Loucy (cell line): ENCODE results near the gene OR4F15.

Experiments used
- H2AFZ ChIP-seq: fragments of 200-600 bp; sonication (generic); 2 replicates; pipeline ENCODE4 v1.6.0; 2016; ENCODE audit warnings: antibody characterized with exemption, mild to moderate bottlenecking, low read length, moderate library complexity
- H3F3A ChIP-seq: fragments of 200-600 bp; 2 replicates; pipeline ENCODE4 v1.6.0; 2016; ENCODE audit warnings: antibody characterized with exemption, low read depth, mild to moderate bottlenecking
- H3K27me3 ChIP-seq: fragments of 200-600 bp; sonication (generic); 2 replicates; pipeline ENCODE4 v1.6.1; 2014; ENCODE audit warnings: low read length, mild to moderate bottlenecking; ENCODE audit not compliant: insufficient read depth, poor library complexity, severe bottlenecking
- H3K36me3 ChIP-seq: fragments of 200-600 bp; sonication (generic); 2 replicates; pipeline ENCODE4 v1.6.1; 2016; ENCODE audit warnings: low read length; ENCODE audit not compliant: insufficient read depth
- H3K4me1 ChIP-seq: fragments of 200-600 bp; sonication (generic); 2 replicates; pipeline ENCODE4 v1.5.1; 2014; ENCODE audit warnings: low read length, mild to moderate bottlenecking; ENCODE audit not compliant: insufficient read depth, poor library complexity, severe bottlenecking
- H3K4me2 ChIP-seq: fragments of 200-600 bp; sonication (generic); 2 replicates; pipeline ENCODE4 v1.6.0; 2014; ENCODE audit warnings: antibody characterized with exemption, low read length, low read depth, mild to moderate bottlenecking; ENCODE audit not compliant: poor library complexity, severe bottlenecking
- H3K4me3 ChIP-seq: fragments of 200-600 bp; sonication (generic); 2 replicates; pipeline ENCODE4 v1.5.1; 2014; ENCODE audit warnings: low read length, mild to moderate bottlenecking, mixed read lengths; ENCODE audit not compliant: poor library complexity, severe bottlenecking
- H3K79me2 ChIP-seq: fragments of 200-600 bp; sonication (generic); 2 replicates; pipeline ENCODE4 v1.6.1; 2014; ENCODE audit warnings: low read length; ENCODE audit not compliant: insufficient read depth
- H3K9ac ChIP-seq: fragments of 200-600 bp; sonication (generic); 2 replicates; pipeline ENCODE4 v1.6.0; 2014; ENCODE audit warnings: mild to moderate bottlenecking, low read depth, low read length, moderate library complexity; ENCODE audit not compliant: poor library complexity, severe bottlenecking
- H3K9me2 ChIP-seq: fragments of 200-600 bp; sonication (generic); replicated peaks from 2 replicates; pipeline ENCODE4 v1.6.1; 2016; ENCODE audit warnings: low read depth, low read length, mixed read lengths
- H3K9me3 ChIP-seq: fragments of 200-600 bp; sonication (generic); 2 replicates; pipeline ENCODE4 v1.6.1; 2014; ENCODE audit warnings: mild to moderate bottlenecking, antibody characterized with exemption, low read length, low read depth; ENCODE audit not compliant: insufficient read depth
- H4K20me1 ChIP-seq: fragments of 200-600 bp; sonication (generic); 2 replicates; pipeline ENCODE4 v1.6.0; 2014; ENCODE audit warnings: antibody characterized with exemption, low read length, mild to moderate bottlenecking; ENCODE audit not compliant: insufficient read depth, poor library complexity, severe bottlenecking
- CTCF ChIP-seq: fragments of 200-600 bp; sonication (generic); conservative IDR thresholded peaks from 2 replicates; pipeline ENCODE4 v1.5.1; 2014; ENCODE audit warnings: mild to moderate bottlenecking, antibody characterized with exemption, low read length
- EZH2phosphoT487 ChIP-seq: fragments of 200-600 bp; IDR thresholded peaks from 2 replicates; pipeline ENCODE4 v1.6.1; 2018; ENCODE audit warnings: antibody characterized with exemption, mild to moderate bottlenecking, moderate library complexity, borderline replicate concordance

The OR4F15 gene

GRCh38 chr15:101813803-101814534 lies 2.0 kb downstream of the OR4F15 start:
- H3K79me2 ChIP-seq = no peaks in the 10 kb centered on the region
- H2AFZ ChIP-seq = no peak overlapping the region
- H3K27me3 ChIP-seq = no peaks in the 10 kb centered on the region
- no peak overlapping the region for H3K4me3 ChIP-seq
- H3K9ac ChIP-seq = no peak overlapping the region
- no peaks in the 10 kb centered on the region for H3K9me2 ChIP-seq
- H3F3A ChIP-seq = no peaks in the 10 kb centered on the region
- no peaks in the 10 kb centered on the region for H3K9me3 ChIP-seq
- H3K4me1 ChIP-seq = no peaks in the 10 kb centered on the region
- H3K4me2 ChIP-seq = no peak overlapping the region
- no peaks in the 10 kb centered on the region for H3K36me3 ChIP-seq
- H4K20me1 ChIP-seq = no peaks in the 10 kb centered on the region
- TF ChIP-seq CTCF (no peak), EZH2phosphoT487 (no peak)

- H3K27me3 ChIP-seq = no peaks in the 10 kb centered on the region
- H2AFZ ChIP-seq = no peak overlapping the region
- H3K36me3 ChIP-seq = no peaks in the 10 kb centered on the region
- H3K9ac ChIP-seq = no peak overlapping the region
- H3K4me3 ChIP-seq = no peak overlapping the region
- H3K9me3 ChIP-seq = no peaks in the 10 kb centered on the region; the same call in 1 of the 2 replicates
- no peaks in the 10 kb centered on the region for H3K79me2 ChIP-seq
- H4K20me1 ChIP-seq = no peaks in the 10 kb centered on the region
- H3K4me1 ChIP-seq = peaks cover 4% of the 10 kb centered on the region
- H3K4me2 ChIP-seq = no peak overlapping the region
- H3F3A ChIP-seq = no peaks in the 10 kb centered on the region
- no peak for TF ChIP-seq EZH2phosphoT487
- TF ChIP-seq CTCF = no peak
- H3K9me2 ChIP-seq = no peaks in the 10 kb centered on the region
These were observed 8.8 kb downstream of the OR4F15 start for GRCh38 chr15:101820781-101821180.

GRCh38 chr15:101827257-101827656 lies 15.3 kb downstream of the OR4F15 start:
- Histone ChIP-seq H3K9ac (no peak overlapping the region), H3K79me2 (no peaks in the 10 kb centered on the region), H3K36me3 (no peaks in the 10 kb centered on the region), H3K4me2 (no peak overlapping the region), H3K27me3 (no peaks in the 10 kb centered on the region), H3K4me1 (peaks cover 4% of the 10 kb centered on the region), H2AFZ (no peak overlapping the region), H3K9me2 (no peaks in the 10 kb centered on the region), H3K9me3 (no peaks in the 10 kb centered on the region; the same call in 1 of the 2 replicates), H3F3A (no peaks in the 10 kb centered on the region), H4K20me1 (no peaks in the 10 kb centered on the region), H3K4me3 (no peak overlapping the region)
- TF ChIP-seq CTCF = no peak
- no peak for TF ChIP-seq EZH2phosphoT487
